GM21723 (cell line): Measurements from ENCODE around the gene FOCAD.

Experiments used
- ATAC-seq: cut with Tn5 transposase; IDR thresholded peaks from one replicate; pipeline ENCODE4 v1.9.1; 2021; ENCODE audit warnings: mild to moderate bottlenecking, moderate library complexity; ENCODE audit not compliant: unreplicated experiment

Gene FOCAD

DNA sequence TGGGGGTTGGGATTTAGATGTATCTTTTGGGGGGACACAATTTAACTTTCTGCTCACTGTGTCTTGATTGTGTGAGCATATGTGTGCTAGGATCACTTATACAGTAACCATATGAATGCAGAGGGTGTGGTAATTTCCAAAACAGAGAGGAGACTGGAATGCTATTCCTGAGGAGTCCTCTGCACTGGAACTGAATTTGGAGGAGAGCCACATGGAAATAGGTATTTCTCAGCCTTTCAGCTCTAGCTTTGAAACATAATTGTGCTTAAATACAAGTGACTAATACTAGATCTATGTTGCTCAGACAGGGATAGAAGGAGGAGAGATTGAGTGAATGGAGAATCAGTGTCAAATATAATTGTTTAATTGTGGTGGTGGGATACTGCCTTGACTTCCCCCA is 45.5 kb downstream of the FOCAD start:
- ATAC-seq: no peak

- no peak for ATAC-seq
These were observed 48.1 kb downstream of the FOCAD start for GRCh38 chr9:20732118-20732517.

GRCh38 chr9:20734275-20734674 is 50.2 kb downstream of the FOCAD start:
- ATAC-seq: no peak

GRCh38 chr9:20740304-20740703 is 56.2 kb downstream of the FOCAD start:
- no peak for ATAC-seq

DNA sequence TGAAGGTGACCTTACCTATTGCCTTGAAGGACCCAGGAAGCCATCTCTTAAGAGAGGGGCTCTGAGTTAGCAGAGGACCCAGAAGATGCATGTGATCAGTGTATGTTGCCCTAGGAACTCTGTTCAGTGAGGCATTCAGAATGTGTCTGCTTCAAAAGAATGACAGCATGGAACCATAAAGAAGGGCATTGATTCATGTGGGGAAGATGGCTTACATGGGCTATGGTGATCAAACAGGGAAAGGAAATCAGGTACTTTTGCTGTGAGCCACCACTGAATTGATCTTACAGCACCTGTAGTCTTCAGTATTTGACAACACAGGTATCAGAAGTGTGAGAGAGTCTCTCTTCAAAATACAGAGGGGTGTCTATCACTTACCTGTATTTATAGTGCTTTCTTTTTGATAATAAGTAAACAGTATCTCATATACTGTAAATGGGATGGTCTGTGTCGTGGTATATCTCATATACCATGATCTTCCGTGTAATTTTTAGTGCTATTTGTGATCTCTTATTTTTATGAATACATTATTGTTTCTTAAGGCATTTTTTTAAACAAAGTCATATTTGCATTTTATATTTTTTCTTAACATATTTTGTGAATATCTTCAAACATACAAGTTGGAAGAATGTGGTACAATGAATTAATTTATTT is 57.0 kb downstream of the FOCAD start:
- ATAC-seq: no peak

- no peak for ATAC-seq
These were observed 58.8 kb downstream of the FOCAD start for GRCh38 chr9:20742833-20743232.

DNA sequence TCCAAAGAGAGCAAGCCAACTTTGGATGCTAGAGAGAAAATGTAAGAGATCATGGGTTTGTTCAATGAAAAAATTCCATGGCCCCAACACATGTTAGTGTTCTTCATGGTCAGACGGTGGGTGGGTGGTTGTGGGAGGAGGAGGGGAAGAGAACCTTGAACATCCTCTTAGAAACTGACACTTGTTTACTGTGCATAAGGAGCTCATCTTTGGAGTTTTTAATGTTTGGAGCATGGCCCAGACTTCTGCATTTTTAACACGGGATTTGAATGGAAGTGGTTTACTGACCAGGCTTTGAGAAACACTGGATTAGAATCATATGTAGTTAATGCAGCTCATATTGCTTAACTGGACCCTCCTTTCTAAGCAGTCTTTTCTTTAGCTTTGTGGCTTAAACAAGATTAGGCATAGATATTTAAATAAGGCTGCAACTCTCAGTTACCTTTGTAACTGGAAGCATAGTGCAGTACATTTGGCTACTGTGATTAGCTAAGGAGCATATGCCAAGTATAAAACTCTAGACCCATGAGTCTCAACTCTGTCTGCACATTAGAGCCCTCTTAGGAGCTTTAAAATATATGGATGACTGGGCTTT is 60.1 kb downstream of the FOCAD start:
- no peak for ATAC-seq

DNA sequence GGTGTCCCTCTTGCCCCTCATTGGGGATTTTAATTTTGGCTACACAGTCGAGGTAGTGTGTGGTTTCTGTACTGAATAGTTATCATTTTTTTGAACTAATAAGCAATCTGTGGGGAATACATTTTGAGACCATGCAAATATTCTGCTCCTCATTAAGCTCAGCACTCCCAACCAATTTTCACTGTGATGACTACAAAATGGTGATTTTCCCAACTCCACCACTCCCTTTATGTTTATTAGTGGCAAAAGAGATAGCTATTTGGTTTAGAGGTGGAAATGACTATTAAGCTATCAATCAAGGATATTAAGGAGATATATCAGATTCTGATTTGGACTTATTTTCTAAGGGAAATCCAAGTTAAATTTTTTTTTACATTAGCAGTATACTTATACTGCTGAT is 62.9 kb downstream of the FOCAD start:
- no peak for ATAC-seq

DNA sequence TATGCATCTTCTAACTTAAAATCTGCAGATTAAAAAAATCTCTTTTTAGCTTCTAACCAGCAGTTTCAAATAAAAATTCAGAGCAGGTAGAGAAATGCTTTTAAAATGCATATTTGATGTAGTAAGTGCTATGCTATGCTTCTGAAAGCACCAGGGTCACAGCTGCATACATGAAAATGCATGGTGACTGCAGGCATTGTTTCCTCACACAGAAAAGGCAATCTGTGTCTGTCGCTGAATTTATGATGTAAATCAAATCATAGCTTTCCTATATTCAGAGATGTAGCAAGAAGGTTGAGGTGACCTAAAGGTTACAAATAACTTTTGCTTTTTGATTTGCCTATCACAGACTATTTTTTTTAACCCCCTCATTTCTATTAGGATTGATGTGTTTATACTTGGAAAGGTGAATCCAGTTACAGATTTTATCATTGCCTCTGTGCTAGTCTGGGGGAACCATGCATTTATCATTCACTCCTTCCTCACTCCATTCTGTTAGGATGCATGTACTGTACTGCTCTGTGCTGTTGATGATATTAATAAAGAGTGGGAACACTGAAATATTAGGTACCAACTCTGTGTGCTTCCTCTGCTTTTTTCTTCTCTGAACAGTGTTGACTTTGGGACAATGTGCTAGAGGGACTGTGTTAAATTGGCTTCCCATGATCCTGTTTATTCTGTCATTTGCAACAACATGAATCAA is 65.6 kb downstream of the FOCAD start:
- no peak for ATAC-seq

- no peak for ATAC-seq
These were observed 69.7 kb downstream of the FOCAD start for GRCh38 chr9:20753761-20754160.

- no peak for ATAC-seq
These were observed 70.5 kb downstream of the FOCAD start for GRCh38 chr9:20754556-20754955.

- ATAC-seq: no peak
These were observed 76.3 kb downstream of the FOCAD start for GRCh38 chr9:20760246-20760891.

- ATAC-seq: no peak
These were observed 86.9 kb downstream of the FOCAD start for GRCh38 chr9:20770947-20771346.

- ATAC-seq: no peak
These were observed 87.7 kb downstream of the FOCAD start for GRCh38 chr9:20771729-20772128.

DNA sequence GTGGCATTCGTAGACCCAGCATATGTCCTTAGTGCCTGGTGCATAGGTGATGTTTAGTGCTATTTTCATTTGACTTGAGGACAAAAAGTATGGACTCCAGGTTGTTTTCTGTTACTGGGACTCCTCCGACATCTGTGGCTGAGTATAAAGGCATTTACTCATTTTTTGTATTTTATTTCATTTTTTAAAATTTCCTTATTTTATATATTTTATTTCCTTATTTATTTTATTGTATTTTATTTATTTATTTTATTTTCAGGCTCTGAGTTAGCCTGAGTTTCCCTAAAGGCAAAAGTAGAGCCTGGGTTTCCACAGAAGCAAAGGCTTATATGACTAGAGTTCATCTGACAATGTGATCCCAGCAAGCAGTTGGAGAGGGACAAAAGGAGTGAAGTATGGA is 91.6 kb downstream of the FOCAD start:
- ATAC-seq: no peak

GRCh38 chr9:20781092-20781491 is 97.0 kb downstream of the FOCAD start:
- ATAC-seq: no peak

- ATAC-seq: no peak
These were observed 98.2 kb downstream of the FOCAD start for GRCh38 chr9:20782289-20782688.

GRCh38 chr9:20783057-20784038 is 99.3 kb downstream of the FOCAD start:
- ATAC-seq: no peak

DNA sequence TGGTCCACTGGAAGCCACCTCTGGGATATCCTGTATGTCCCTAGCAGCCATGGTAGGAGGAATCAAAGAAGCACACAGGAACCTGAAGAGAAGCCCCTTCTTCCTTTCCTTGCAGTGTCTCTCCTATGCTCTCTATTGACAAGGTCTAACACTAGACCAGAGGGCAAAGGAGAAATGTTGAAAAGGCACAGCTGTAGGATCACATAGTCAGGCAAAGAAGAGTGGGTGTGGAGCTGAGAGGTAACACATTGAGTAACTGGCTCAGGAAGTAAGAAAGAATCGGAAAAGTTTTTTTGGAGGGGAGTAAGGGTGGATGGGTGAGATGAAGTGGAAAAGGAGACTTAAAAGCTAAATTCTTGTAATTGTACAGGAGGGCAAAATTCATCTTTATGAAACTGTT is 100.1 kb downstream of the FOCAD start:
- no peak for ATAC-seq

DNA sequence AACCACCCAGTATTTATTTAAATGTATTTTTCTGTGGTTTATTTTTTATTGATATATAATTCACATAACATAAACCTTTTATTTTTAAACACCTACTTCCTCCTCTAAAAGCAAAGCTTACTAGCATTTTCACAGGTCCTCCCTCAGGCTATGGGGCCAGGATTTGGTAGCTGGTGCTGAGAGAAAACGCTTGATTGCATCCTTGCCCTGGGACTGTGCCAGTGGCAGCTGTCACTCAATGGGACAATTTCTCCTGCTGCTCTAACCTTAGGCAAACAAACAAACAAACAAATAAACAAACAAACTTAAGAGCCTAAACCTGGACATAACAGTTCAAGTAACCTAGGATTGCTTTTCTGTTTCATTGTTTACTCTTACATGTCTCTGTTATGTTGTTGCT is 102.7 kb downstream of the FOCAD start:
- no peak for ATAC-seq
